ENCODE data around the gene ADGRB3.

The ADGRB3 gene

DNA sequence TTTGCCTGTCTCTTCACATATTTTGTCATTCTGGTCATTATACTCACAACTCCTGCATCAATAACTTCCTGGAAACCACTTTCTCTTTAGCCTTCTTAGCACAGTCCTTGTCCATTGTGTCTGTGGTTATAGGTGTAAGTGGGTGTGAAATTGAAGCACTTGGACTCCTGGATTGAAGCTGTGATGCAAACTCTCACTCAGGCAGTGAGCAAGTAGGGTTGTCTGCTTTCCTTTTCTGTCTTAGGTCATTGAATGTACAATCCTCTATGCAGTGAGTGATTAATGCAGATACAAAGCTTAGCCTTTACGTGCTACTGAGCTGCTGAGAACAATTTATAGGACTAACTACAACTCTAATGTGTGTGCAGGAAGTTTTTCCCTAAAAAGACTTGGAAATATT, 54.8 kb downstream of the ADGRB3 start:
- no peak for DNase-seq (ENCODE audit: low spot score)
- TF ChIP-seq, protein P1, sequence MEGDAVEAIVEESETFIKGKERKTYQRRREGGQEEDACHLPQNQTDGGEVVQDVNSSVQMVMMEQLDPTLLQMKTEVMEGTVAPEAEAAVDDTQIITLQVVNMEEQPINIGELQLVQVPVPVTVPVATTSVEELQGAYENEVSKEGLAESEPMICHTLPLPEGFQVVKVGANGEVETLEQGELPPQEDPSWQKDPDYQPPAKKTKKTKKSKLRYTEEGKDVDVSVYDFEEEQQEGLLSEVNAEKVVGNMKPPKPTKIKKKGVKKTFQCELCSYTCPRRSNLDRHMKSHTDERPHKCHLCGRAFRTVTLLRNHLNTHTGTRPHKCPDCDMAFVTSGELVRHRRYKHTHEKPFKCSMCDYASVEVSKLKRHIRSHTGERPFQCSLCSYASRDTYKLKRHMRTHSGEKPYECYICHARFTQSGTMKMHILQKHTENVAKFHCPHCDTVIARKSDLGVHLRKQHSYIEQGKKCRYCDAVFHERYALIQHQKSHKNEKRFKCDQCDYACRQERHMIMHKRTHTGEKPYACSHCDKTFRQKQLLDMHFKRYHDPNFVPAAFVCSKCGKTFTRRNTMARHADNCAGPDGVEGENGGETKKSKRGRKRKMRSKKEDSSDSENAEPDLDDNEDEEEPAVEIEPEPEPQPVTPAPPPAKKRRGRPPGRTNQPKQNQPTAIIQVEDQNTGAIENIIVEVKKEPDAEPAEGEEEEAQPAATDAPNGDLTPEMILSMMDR (IDR thresholded peaks at IDR 0.05; ENCODE audit: extremely low read depth, insufficient read depth, missing control alignments), result no peak
- in situ Hi-C loops (cut with MboI; ENCODE audit: low pct_unique_long_range_greater_than_20kb, low sequenced_read_pairs, unreplicated experiment), result no loop called here

DNA sequence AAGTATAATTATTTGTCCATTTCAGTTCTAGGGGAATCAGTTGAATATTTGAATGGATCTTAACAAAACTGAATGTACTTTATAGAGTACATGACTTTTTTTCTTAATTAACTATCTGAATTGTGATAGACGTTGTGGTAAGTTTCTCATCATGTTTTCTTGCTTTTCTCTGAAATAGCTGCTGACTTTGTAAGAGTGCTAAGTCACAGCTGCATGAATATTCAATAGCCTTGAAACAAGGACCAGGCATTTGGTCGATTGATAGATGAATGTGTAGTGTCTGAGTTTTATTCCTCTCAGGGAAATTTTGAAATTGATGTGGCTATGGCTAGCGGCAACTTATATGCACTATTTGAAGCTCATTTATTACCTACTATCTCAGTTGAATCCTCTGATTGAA, 56.0 kb downstream of the ADGRB3 start:
- TF ChIP-seq, protein P1 (IDR thresholded peaks at IDR 0.05; ENCODE audit: extremely low read depth, insufficient read depth, missing control alignments), result no peak
- no peak for DNase-seq (ENCODE audit: low spot score)
- in situ Hi-C loops (cut with MboI; ENCODE audit: low pct_unique_long_range_greater_than_20kb, low sequenced_read_pairs, unreplicated experiment), result no loop called here

DNA sequence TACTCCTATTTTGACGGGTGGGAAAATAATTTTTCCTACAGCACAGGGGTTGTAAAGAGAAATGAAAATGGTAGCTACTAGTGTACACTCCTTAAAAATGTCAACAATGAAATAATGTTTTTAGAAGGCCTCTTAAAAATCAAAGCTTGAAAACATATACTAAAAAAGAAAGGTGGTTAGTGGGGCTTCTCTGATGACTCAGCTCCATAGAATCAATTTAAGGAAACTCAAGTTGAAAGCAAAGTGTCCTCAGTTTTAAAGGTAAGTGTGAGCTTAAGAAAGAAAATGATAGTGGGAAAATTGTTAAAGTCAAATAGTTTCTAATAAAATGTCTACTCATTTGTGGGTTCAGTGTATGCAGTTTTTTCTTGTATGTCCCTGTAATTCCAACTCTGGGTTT, 58.2 kb downstream of the ADGRB3 start:
- in situ Hi-C loops (cut with MboI; ENCODE audit: low pct_unique_long_range_greater_than_20kb, low sequenced_read_pairs, unreplicated experiment), result no loop called here
- TF ChIP-seq, protein P1 (IDR thresholded peaks at IDR 0.05; ENCODE audit: extremely low read depth, insufficient read depth, missing control alignments), result no peak
- DNase-seq (ENCODE audit: low spot score), result no peak

DNA sequence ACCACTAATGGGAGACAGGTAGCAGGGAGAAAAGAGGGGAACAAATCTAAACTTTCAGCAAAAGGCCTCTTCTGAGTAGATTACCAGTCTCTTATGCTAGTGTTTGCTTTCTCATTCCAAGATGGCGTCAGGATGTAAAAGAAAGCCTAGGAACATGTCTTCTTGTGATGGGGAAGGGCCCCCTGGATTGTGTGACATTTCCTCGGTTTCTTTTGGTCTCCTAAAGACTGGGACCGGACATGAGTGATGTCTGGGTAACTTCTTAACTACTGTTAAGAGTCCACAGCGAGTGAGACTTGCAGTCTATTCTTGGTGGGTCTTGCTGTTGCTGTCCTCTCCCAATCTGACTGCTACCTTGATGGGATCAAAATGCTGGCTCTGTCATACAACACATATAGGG, 60.3 kb downstream of the ADGRB3 start:
- in situ Hi-C loops (cut with MboI; ENCODE audit: low pct_unique_long_range_greater_than_20kb, low sequenced_read_pairs, unreplicated experiment), result no loop called here
- DNase-seq (ENCODE audit: low spot score), result no peak
- TF ChIP-seq, protein P1 (IDR thresholded peaks at IDR 0.05; ENCODE audit: extremely low read depth, insufficient read depth, missing control alignments), result no peak

DNA sequence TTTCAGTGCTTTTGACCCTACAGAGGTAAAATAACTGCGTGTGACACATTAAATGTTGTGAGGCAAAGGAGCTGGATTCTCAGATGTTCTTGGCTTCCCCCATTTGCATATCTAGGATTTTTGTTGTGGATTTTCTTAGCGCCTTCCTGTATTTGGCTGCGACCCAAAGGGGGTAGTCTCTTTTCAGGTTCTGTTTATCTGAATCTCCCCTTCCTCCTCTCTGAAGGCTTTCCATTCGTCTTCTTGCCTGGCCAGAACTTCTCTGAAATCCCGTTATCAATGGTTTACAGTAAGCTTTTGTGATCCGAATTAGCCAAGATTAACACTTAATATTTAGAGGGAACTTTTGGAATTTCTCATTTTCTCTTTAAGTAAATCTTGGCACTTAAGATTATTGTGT, 60.8 kb downstream of the ADGRB3 start:
- TF ChIP-seq, protein P1 (IDR thresholded peaks at IDR 0.05; ENCODE audit: extremely low read depth, insufficient read depth, missing control alignments), result no peak
- in situ Hi-C loops (cut with MboI; ENCODE audit: low pct_unique_long_range_greater_than_20kb, low sequenced_read_pairs, unreplicated experiment), result no loop called here
- DNase-seq (ENCODE audit: low spot score), result no peak

DNA sequence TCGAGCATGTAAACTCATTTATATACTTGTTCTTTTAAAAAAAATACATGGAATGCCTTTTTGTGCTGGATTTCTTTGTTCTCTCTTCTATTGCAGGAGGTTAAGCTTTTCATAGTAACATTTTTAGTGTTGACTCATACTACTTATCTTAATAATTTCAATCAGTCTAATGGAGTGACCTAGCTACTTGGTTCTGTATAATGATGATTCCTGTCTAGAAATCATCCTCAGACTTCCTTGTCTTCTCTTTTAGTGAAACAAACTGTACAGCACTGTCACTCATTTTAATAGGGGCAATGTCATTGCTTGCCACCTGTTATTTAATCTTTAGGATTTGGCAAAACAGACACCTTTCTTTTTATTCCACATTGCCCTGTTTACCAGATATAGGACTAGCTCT, 62.3 kb downstream of the ADGRB3 start:
- no peak for DNase-seq (ENCODE audit: low spot score)
- in situ Hi-C loops (cut with MboI; ENCODE audit: low pct_unique_long_range_greater_than_20kb, low sequenced_read_pairs, unreplicated experiment), result no loop called here
- TF ChIP-seq, protein P1 (IDR thresholded peaks at IDR 0.05; ENCODE audit: extremely low read depth, insufficient read depth, missing control alignments), result no peak

DNA sequence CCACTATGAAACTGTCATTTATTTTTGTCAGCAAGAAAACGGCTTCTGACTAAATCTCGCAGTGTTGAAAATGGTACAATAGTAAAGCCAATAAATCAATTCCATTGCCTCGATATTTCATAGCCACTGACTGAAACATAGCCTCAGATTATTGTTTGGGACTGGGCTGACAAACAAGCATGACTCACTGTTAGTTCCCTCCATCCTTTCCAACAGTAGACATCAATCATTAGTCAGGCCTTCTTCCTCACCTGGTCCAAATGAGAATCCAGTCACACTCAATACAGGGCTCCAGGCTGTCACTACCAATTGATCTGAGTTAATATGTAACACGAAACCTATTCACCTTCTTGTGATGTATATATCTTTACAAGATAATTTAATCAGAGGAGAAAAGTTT, 66.1 kb downstream of the ADGRB3 start:
- in situ Hi-C loops (cut with MboI; ENCODE audit: low pct_unique_long_range_greater_than_20kb, low sequenced_read_pairs, unreplicated experiment), result no loop called here
- TF ChIP-seq, protein P1 (IDR thresholded peaks at IDR 0.05; ENCODE audit: extremely low read depth, insufficient read depth, missing control alignments), result no peak

More for the DNA sequence above, 66.1 kb downstream of the ADGRB3 start:
- no peak for DNase-seq (ENCODE audit: low spot score)

Measured in GM13977 (cell line).